DMS153 treated with DMSO at 0.1 percent for 48 hours (cell line): Measurements from ENCODE around the gene TMEM202.
"Not testable (repeated sequence)": the region's sequence is repeated elsewhere in the genome, so short reads cannot be mapped to it uniquely, and the experiment has no call there.

Source experiments
- DNase-seq: peaks from one replicate; lab custom pipeline; 2025; ENCODE audit not compliant: unreplicated experiment; lab: John Stamatoyannopoulos, UW

Gene TMEM202

DNA sequence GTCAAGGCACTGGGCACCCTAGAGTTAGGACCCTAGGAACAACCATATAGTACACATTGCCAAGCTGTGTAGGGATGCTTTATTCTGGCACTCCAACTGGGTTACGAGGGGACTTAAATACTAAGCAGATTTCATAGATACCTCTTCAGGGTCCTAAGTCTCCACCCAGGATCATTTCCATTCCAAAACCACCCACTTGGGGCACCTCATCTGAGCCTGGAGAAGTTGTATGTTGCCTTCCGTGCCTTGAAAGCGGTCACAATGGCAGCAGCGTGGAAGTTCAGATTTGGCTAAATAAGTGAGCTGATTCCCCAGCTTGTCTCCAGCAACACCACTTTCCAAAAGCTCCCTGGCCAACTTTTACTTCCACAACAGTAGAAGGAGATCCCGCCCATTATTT is 4.6 kb downstream of the TMEM202 start:
- no peak for DNase-seq

DNA sequence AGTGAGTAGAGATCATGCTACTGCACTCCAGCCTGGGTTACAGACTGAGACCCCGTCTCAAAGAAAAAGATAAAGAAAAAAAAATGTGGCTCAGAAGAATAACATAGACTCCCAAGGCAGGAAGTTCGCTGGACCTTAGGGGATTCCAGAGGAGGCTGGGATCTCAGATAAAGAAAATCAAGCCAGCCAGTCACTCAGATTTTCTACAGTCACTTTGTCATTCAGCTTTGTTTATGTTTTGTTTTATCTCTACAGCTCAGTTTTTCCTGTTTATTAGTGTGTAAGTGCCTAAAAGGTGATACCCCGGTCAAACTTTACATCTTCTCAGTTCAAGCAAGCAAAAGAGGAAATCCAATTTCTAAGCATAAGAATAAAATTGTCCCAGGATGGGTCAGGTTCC is 6.3 kb downstream of the TMEM202 start:
- DNase-seq = no peak

DNA sequence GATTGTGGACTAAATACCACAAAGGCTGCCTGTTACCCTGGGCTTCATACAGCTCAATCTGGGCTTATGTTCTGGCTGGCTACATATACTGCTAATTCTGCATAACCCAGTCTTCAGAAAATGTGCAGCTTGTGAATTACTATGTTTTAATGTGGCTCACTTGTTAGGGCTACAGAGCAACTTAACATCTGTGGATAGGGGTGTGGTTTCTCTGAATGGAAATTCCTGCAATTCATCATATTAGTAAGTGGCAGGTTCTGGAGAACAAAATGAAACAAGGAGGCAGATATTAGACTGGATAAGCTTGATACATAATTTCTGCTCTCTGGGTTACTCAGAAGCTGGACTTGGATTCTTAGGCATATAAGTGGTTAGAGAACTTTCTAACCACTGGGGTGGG is 6.7 kb downstream of the TMEM202 start:
- DNase-seq = no peak

GRCh38 chr15:72406936-72407335 is 8.8 kb downstream of the TMEM202 start:
- no peak for DNase-seq

DNA sequence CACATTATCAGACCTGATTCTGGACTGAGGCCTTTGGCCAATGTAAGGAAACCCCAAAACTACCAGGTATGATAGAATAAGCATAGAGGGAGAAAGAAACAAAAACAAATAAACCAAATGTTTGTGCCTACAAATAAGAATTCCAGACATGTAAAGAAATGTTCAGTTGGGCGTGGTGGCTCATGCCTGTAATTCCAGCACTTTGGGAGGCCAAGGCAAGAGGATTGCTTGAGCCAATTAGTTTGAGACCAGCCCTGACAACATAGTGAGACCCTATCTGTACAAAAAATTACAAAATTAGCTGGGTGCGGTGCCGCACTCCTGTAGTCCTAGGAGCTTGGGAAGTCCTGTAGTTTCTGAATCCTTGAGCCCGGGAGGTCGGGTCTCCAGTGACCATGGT is 13.0 kb downstream of the TMEM202 start:
- DNase-seq = no peak

- no peak for DNase-seq
Measured at GRCh38 chr15:72411544-72411943, 13.4 kb downstream of the TMEM202 start.

- not testable (repeated sequence) for DNase-seq
Measured at GRCh38 chr15:72413337-72413736, 15.2 kb downstream of the TMEM202 start.

GRCh38 chr15:72415304-72415703 is 17.2 kb downstream of the TMEM202 start:
- DNase-seq = no peak

GRCh38 chr15:72419768-72420167 is 21.7 kb downstream of the TMEM202 start:
- DNase-seq = not testable (repeated sequence)

DNA sequence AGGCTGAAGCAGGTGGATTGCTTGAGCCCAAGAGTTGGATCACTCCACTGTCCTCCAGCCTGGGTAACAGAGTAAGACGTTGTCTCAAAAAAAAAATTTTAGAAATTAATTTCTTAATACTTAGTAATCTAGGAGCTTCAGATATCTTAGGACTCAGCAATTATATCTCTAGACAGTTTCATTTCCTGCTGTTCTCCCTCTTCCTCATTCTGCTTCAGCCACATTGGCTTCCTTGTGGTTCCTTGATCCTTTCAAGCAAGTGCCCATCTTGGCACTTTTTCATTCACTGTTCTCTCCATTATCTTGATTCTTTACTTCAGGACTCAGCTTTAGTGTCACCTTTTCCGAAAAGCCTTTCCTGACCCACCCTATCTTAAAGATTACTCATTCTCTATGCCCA is 22.5 kb downstream of the TMEM202 start:
- DNase-seq = no peak

- no peak for DNase-seq
Measured at GRCh38 chr15:72421484-72421883, 23.4 kb downstream of the TMEM202 start.

- DNase-seq = no peak
Measured at GRCh38 chr15:72423256-72423655, 25.2 kb downstream of the TMEM202 start.

DNA sequence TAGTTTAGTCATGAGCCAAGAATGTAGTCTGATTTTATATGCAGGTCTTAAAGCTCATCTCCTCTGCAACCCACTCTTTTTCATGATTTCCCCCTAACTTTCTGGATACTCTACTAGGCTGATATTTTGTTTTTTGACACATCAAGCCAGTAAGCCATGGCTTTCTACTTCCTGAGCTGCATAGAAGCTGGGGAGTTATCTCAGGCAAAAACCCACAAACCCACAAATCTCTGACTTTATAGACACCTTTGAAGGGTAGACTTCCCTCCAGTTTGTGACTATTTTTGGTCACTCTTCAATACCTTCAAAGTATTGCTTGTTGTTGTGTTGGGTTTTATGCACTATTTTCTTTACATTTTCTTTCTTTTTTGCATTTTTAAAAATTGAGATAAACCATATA is 28.6 kb downstream of the TMEM202 start:
- DNase-seq = no peak

DNA sequence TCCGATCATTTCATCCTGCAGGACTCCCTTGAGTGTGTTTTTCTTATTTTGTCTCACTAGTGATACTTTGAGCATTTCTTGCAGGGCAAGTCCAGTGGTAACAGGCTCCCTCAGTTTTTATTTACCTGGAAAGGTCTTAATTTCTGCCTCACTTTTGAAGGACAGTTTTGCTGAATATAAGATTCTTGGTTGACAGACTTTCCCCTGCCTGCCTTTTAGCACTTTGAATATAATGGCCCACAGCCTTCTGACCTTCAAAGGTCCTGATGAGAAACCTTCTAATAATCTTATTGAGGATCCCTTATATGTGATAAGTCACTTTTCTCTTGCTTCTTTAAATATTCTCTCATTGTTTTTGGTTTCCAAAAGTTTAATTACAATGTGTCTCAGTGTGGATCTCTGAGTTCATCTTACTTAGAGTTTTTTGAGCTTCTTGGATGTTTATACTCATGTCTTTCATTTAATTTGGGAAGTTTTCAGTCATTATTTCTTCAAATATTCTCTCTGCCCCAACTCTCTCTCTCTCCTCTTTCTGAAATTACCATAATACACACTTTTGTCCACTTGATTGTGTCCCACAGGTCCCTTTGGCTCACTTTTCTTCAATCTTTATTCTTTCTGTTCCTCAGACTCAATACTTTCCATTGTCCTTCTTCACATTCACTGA is 39.7 kb downstream of the TMEM202 start:
- DNase-seq = no peak

GRCh38 chr15:72442848-72443247 is 44.7 kb downstream of the TMEM202 start:
- not testable (repeated sequence) for DNase-seq

- no peak for DNase-seq
Measured at GRCh38 chr15:72445426-72445825, 47.3 kb downstream of the TMEM202 start.

GRCh38 chr15:72450805-72451204 is 52.7 kb downstream of the TMEM202 start:
- DNase-seq = no peak

DNA sequence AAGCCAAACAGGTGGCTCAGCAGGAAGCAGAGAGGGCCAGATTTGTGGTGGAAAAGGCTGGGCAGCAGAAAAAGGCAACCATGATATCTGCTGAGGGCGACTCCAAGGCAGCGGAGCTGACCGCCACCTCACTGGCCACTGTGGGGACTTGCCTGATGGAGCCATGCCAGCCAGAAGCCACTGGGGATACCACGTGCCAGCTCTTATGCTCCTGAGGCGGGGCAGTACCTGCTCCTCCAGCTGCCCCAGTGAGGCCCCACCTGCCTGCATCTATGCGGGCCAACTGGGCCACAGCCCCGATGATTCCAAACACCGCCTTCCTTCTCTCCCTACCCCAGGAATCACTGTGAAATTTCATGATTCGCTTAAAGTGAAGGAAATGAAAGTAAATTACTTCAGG is 53.1 kb downstream of the TMEM202 start:
- no peak for DNase-seq

DNA sequence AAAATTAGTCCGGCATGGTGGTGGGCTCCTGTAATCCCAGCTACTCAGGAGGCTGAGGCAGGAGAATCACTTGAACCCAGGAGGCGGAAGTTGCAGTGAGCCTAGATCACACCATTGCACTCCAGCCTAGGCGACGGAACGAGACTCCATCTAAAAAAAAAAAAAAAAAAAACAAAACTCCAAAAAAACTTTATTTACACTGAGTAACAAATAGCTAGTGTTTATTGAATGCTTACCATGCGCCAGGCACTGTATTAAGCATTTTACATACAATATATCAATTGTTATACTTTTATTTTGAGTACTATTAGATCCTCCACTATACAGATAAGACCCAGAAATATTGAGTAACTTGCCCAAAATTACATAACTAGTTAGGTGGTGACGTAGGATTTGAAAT is 58.6 kb downstream of the TMEM202 start:
- DNase-seq = no peak
